Fibroblast of skin of scalp (primary cell): Measurements from ENCODE around the gene GARNL3. TPM values are rescaled to one million over a fixed set of nuclear protein-coding genes. Genes with fewer than 3 reads are reported as not detected.

Source experiments
- DNase-seq: peaks from one replicate; pipeline ENCODE4 v3.0.0-alpha.2; 2013
- polyA plus RNA-seq, 2 experiments: library from polyadenylated mRNA; unstranded; fragments of 120-200 nt; gene quantifications; one replicate each; pipeline ENCODE4 v1.2.1, GENCODE V29; 2013; ENCODE audit not compliant: insufficient read length in 2 of 2

The GARNL3 gene
- polyA plus RNA-seq (2013, experiment 1 of 2; ENCODE audit: insufficient read length), result 1.1 TPM
- polyA plus RNA-seq (2013, experiment 2 of 2; ENCODE audit: insufficient read length), result 2.1 TPM

GRCh38 chr9:127264462-127265219, at the start of gene GARNL3:
TSS of gene GARNL3 (plus strand) at chr9:127264774. CDS start at chr9:127264878, 104 bp downstream.
- DNase-seq, result no peak

- DNase-seq, result no peak
Measured at GRCh38 chr9:127215268-127216209, 49.0 kb upstream of the GARNL3 start.

GRCh38 chr9:127216210-127216887, 48.2 kb upstream of the GARNL3 start:
- no peak for DNase-seq

- DNase-seq, result no peak
Measured at GRCh38 chr9:127216888-127217217, 47.7 kb upstream of the GARNL3 start.

- no peak for DNase-seq
Measured at GRCh38 chr9:127218818-127219217, 45.8 kb upstream of the GARNL3 start.

- DNase-seq, result no peak
Measured at GRCh38 chr9:127219520-127219919, 45.1 kb upstream of the GARNL3 start.

- no peak for DNase-seq
Measured at GRCh38 chr9:127221695-127222094, 42.9 kb upstream of the GARNL3 start.

- no peak for DNase-seq
Measured at GRCh38 chr9:127222388-127223095, 42.0 kb upstream of the GARNL3 start.

GRCh38 chr9:127223266-127223665, 41.3 kb upstream of the GARNL3 start:
- DNase-seq, result no peak

GRCh38 chr9:127223810-127224177, 40.8 kb upstream of the GARNL3 start:
- DNase-seq, result no peak

GRCh38 chr9:127224178-127224882, 40.2 kb upstream of the GARNL3 start:
- DNase-seq, result peak; percentile 82

- peak; percentile 92 for DNase-seq
Measured at GRCh38 chr9:127224883-127225739, 39.5 kb upstream of the GARNL3 start.

GRCh38 chr9:127225801-127226625, 38.6 kb upstream of the GARNL3 start:
- DNase-seq, result no peak

- DNase-seq, result no peak
Measured at GRCh38 chr9:127229691-127230417, 34.7 kb upstream of the GARNL3 start.

GRCh38 chr9:127231666-127232065, 32.9 kb upstream of the GARNL3 start:
- no peak for DNase-seq

GRCh38 chr9:127232833-127233549, 31.6 kb upstream of the GARNL3 start:
- peak; percentile 27 for DNase-seq

GRCh38 chr9:127233550-127233949, 31.0 kb upstream of the GARNL3 start:
- DNase-seq, result no peak

- no peak for DNase-seq
Measured at GRCh38 chr9:127233989-127234388, 30.6 kb upstream of the GARNL3 start.
